ENCODE data around the gene JOSD2. TPM values are rescaled to one million over a fixed set of nuclear protein-coding genes. Genes with fewer than 3 reads are reported as not detected.
A peak's percentile ranks its signal among the peaks of the same experiment; 100 is the strongest.

The JOSD2 gene
- 10 to 100 TPM; 22.6 to 59.2 (median 40.1) TPM for total RNA-seq

GRCh38 chr19:50511069-50511822 lies at the start of gene JOSD2:
Gene JOSD2 (minus strand): TSS chr19:50511191. CDS start chr19:50510431, 760 bp downstream.
- Histone ChIP-seq H3K4me3 (peak within 1 kb of the TSS; percentile 55 to 73 (median 68)), H3K9me3 (no peaks in the 10 kb centered on the region), H3K27me3 (no peaks in the 10 kb centered on the region), H3K4me1 (peaks cover 8 to 16% (median 10%) of the 10 kb centered on the region in 4 donors), H3K27ac (peak within 1 kb of the TSS; percentile 71 to 89 (median 82)), H3K36me3 (peaks cover 0 to 2% (median under 1%) of the 10 kb centered on the region in 4 donors)
- TF ChIP-seq CTCF (IDR thresholded peaks at IDR 0.05), result peak in 4 of 6 experiments; percentile 29 to 46 (median 36)
- peak in 2 of 4 donors; percentile 28 to 80 for TF ChIP-seq POLR2A (IDR thresholded peaks at IDR 0.05)
- peak; percentile 72 to 78 for TF ChIP-seq POLR2AphosphoS5 (IDR thresholded peaks at IDR 0.05)
- TF ChIP-seq EP300 (IDR thresholded peaks at IDR 0.05), result peak in 1 of 4 donors; percentile 70
- ATAC-seq (ENCODE audit: low FRiP score in 2 of 2) (peak; percentile 96 to 97), DNase-seq (peak; percentile 99)
- 2% methylated on average over 17 to 37 of the region's 69 CpGs for WGBS, 2 donors

- DNase-seq (no peak), ATAC-seq (ENCODE audit: low FRiP score in 2 of 2) (no peak)
- H3K9me3 ChIP-seq, result no peaks in the 10 kb centered on the region
- H3K4me1 ChIP-seq, result peaks cover 9 to 14% (median 13%) of the 10 kb centered on the region in 4 donors
- 48 to 67% methylated on average over 10 of the region's 10 CpGs for WGBS, 2 donors
- H3K27ac ChIP-seq, result no peak overlapping the region
- no peak overlapping the region for H3K4me3 ChIP-seq
- TF ChIP-seq CTCF (IDR thresholded peaks at IDR 0.05) (no peak), POLR2AphosphoS5 (IDR thresholded peaks at IDR 0.05) (no peak), EP300 (IDR thresholded peaks at IDR 0.05) (no peak), POLR2A (IDR thresholded peaks at IDR 0.05) (no peak)
- H3K36me3 ChIP-seq, result no peaks in the 10 kb centered on the region
- H3K27me3 ChIP-seq, result peaks cover 0 to 20% (median 9%) of the 10 kb centered on the region in 4 donors
These were observed 48.6 kb upstream of the JOSD2 start for GRCh38 chr19:50559636-50560035.

- Histone ChIP-seq H3K4me3 (no peak overlapping the region), H3K4me1 (peaks cover 9 to 14% (median 13%) of the 10 kb centered on the region in 4 donors), H3K27ac (no peak overlapping the region), H3K36me3 (no peaks in the 10 kb centered on the region), H3K9me3 (no peaks in the 10 kb centered on the region), H3K27me3 (peaks cover 0 to 20% (median 9%) of the 10 kb centered on the region in 4 donors)
- TF ChIP-seq POLR2AphosphoS5 (IDR thresholded peaks at IDR 0.05) (no peak), POLR2A (IDR thresholded peaks at IDR 0.05) (no peak), EP300 (IDR thresholded peaks at IDR 0.05) (no peak)
- DNase-seq (no peak), ATAC-seq (ENCODE audit: low FRiP score in 2 of 2) (no peak)
- WGBS, 2 donors, result 87 to 90% methylated on average over 11 to 13 of the region's 13 CpGs
These were observed 47.5 kb upstream of the JOSD2 start for GRCh38 chr19:50558449-50558848.

GRCh38 chr19:50558039-50558438 lies 47.0 kb upstream of the JOSD2 start:
- DNase-seq, result no peak
- ATAC-seq (ENCODE audit: low FRiP score in 2 of 2), result no peak
- Histone ChIP-seq H3K27ac (no peak overlapping the region), H3K4me3 (no peak overlapping the region), H3K27me3 (peaks cover 0 to 20% (median 7%) of the 10 kb centered on the region in 4 donors), H3K36me3 (no peaks in the 10 kb centered on the region), H3K4me1 (peaks cover 9 to 14% (median 13%) of the 10 kb centered on the region in 4 donors), H3K9me3 (no peaks in the 10 kb centered on the region)
- WGBS, 2 donors, result 93 to 97% methylated on average over 4 of the region's 4 CpGs
- no peak for TF ChIP-seq POLR2AphosphoS5 (IDR thresholded peaks at IDR 0.05)
- no peak for TF ChIP-seq EP300 (IDR thresholded peaks at IDR 0.05)
- no peak for TF ChIP-seq CTCF (IDR thresholded peaks at IDR 0.05)
- no peak for TF ChIP-seq POLR2A (IDR thresholded peaks at IDR 0.05)

GRCh38 chr19:50557009-50557613 lies 46.1 kb upstream of the JOSD2 start:
- no peak for ATAC-seq (ENCODE audit: low FRiP score in 2 of 2)
- no peak for DNase-seq
- TF ChIP-seq POLR2A (IDR thresholded peaks at IDR 0.05) (no peak), CTCF (IDR thresholded peaks at IDR 0.05) (no peak), POLR2AphosphoS5 (IDR thresholded peaks at IDR 0.05) (no peak), EP300 (IDR thresholded peaks at IDR 0.05) (no peak)
- peaks cover 9 to 14% (median 13%) of the 10 kb centered on the region in 4 donors for H3K4me1 ChIP-seq
- H3K27me3 ChIP-seq, result peaks cover 0 to 22% (median 7%) of the 10 kb centered on the region in 4 donors
- peak overlapping the region in 1 of 4 donors; percentile 47 for H3K4me3 ChIP-seq
- no peaks in the 10 kb centered on the region for H3K9me3 ChIP-seq
- 20 to 23% methylated on average over 18 to 20 of the region's 20 CpGs for WGBS, 2 donors
- H3K36me3 ChIP-seq, result no peaks in the 10 kb centered on the region
- H3K27ac ChIP-seq, result peak overlapping the region in 1 of 4 donors; percentile 0
